ENCODE results near the gene CST8. TPM values are rescaled to one million over a fixed set of nuclear protein-coding genes. Genes with fewer than 3 reads are reported as not detected.

CST8 gene
- total RNA-seq, 2 experiments from 2014 or later, result not detected

DNA sequence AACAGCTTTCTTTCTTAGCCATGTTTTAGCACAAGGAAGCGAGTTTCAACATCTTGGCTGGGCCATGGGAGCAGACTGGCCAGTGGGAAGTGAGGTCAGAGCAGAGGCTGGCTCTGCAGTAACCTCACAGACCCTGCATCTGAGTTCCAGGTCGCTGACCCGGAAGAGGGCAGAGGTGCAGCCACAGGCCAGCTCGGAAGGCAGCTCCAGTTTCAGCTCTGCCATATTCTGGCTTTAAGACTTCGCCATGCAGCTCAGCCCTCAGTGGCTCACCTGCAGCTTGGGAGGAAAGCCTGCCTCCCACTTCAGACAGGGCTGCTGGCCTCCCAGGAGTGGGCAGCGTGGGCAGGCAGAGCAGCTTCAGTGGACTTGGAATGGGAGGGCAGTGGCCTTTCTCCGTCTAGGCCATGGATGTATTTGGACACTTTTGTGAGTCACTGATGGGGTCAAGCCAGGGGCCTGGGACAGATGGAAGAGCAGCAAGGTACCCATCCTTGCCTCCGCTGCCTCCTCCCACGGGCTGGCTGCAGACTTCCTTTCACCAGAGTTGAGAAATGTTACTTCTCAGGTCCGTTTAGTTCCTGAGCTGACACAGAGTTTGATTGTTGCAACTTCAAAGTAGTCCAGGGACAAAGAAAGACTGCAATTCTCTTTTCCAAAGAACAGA is 18.5 kb downstream of the CST8 start:
- intact Hi-C loops (cut with micrococcal nuclease; ENCODE audit: unreplicated experiment), result no loop called here
- Histone ChIP-seq H3K27ac (ENCODE audit: low read depth, low read length, poor library complexity, severe bottlenecking) (no peak overlapping the region), H2AFZ (ENCODE audit: low read length) (no peak overlapping the region), H3K4me3 (ENCODE audit: low read depth, low read length, poor library complexity, severe bottlenecking) (no peak overlapping the region), H3K36me3 (ENCODE audit: insufficient read depth, low read length) (no peaks in the 10 kb centered on the region), H4K20me1 (ENCODE audit: insufficient read depth, low read length) (no peaks in the 10 kb centered on the region), H3K4me2 (ENCODE audit: low read length) (no peak overlapping the region), H3K9me3 (ENCODE audit: low read length) (no peaks in the 10 kb centered on the region), H3K4me1 (ENCODE audit: insufficient read depth, low read length, poor library complexity, severe bottlenecking) (no peaks in the 10 kb centered on the region), H3K9me2 (ENCODE audit: insufficient read depth, low read length) (no peaks in the 10 kb centered on the region), H3K79me2 (ENCODE audit: insufficient read depth, low read depth, low read length) (no peaks in the 10 kb centered on the region)
- BruUV-seq (replicated peaks), result no TSS peak
- CTCF ChIA-PET (ENCODE audit: unreplicated experiment), result no interaction called here
- TF ChIP-seq EZH2phosphoT487 (IDR thresholded peaks at IDR 0.05; ENCODE audit: borderline replicate concordance, low read depth, low read length), result no peak
- TF ChIP-seq, protein P1, sequence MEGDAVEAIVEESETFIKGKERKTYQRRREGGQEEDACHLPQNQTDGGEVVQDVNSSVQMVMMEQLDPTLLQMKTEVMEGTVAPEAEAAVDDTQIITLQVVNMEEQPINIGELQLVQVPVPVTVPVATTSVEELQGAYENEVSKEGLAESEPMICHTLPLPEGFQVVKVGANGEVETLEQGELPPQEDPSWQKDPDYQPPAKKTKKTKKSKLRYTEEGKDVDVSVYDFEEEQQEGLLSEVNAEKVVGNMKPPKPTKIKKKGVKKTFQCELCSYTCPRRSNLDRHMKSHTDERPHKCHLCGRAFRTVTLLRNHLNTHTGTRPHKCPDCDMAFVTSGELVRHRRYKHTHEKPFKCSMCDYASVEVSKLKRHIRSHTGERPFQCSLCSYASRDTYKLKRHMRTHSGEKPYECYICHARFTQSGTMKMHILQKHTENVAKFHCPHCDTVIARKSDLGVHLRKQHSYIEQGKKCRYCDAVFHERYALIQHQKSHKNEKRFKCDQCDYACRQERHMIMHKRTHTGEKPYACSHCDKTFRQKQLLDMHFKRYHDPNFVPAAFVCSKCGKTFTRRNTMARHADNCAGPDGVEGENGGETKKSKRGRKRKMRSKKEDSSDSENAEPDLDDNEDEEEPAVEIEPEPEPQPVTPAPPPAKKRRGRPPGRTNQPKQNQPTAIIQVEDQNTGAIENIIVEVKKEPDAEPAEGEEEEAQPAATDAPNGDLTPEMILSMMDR (conservative IDR thresholded peaks at IDR 0.05; ENCODE audit: low read length), result no peak
- DNase-seq (ENCODE audit: low spot score), result no peak
- POLR2A ChIA-PET, result no interaction called here

DNA sequence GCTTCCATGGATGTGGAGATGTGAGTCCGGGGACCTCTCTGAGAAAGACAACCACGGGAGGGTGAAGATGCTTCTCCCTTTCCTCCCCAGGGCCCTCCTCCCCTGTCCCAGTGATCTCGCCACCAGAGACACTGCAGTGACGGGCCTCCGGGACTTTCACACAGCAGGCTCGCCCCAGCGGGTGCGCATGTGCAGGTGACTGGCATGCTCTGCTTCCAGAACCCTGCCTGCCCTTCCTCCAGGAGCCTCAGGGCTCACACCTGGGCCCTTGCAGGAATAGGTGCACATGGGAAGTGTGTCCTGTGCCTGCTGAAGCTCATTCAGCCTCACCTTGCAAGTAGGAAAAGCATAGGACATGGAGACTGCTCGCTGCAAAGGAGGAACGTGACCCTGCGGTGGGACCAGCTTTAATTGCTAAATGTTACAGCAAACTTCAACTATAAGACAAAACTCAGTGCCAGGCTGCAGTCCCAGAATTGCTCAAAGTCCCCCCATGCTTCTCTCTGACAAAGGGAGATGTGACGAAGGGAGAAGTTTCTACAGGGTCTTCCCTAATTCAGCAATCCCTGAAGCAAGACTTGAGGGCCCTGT is 19.2 kb downstream of the CST8 start:
- Histone ChIP-seq H2AFZ (ENCODE audit: low read length) (no peak overlapping the region), H3K79me2 (ENCODE audit: insufficient read depth, low read depth, low read length) (no peaks in the 10 kb centered on the region), H3K4me1 (ENCODE audit: insufficient read depth, low read length, poor library complexity, severe bottlenecking) (no peaks in the 10 kb centered on the region), H3K4me3 (ENCODE audit: low read depth, low read length, poor library complexity, severe bottlenecking) (no peak overlapping the region), H3K36me3 (ENCODE audit: insufficient read depth, low read length) (no peaks in the 10 kb centered on the region), H3K27ac (ENCODE audit: low read depth, low read length, poor library complexity, severe bottlenecking) (no peak overlapping the region), H4K20me1 (ENCODE audit: insufficient read depth, low read length) (no peaks in the 10 kb centered on the region), H3K4me2 (ENCODE audit: low read length) (no peak overlapping the region), H3K9me2 (ENCODE audit: insufficient read depth, low read length) (no peaks in the 10 kb centered on the region), H3K9me3 (ENCODE audit: low read length) (no peaks in the 10 kb centered on the region)
- TF ChIP-seq, protein P1 (conservative IDR thresholded peaks at IDR 0.05; ENCODE audit: low read length), result no peak
- TF ChIP-seq EZH2phosphoT487 (IDR thresholded peaks at IDR 0.05; ENCODE audit: borderline replicate concordance, low read depth, low read length), result no peak
- intact Hi-C loops (cut with micrococcal nuclease; ENCODE audit: unreplicated experiment), result no loop called here
- ChIA-PET CTCF (ENCODE audit: unreplicated experiment) (no interaction called here), POLR2A (no interaction called here)
- BruUV-seq (replicated peaks), result no TSS peak
- no peak for DNase-seq (ENCODE audit: low spot score)

DNA sequence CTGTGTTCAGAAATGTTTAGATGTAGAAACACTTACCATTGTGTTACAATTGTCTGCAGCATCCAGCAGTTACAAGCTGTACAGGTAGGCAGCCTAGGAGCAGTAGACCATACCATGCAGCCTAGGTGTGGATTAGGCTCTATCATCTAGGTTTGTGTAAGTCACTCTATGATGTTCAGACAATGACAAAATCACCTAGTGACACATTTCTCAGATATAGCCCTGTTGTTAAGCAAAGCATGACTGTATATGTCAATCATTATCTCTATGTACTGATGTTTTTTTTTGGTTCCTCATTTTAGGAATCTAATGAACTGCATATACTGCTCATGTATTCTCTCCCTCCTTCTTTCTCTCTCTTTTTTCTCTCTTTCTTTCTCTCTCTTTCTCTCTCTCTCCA is 22.2 kb downstream of the CST8 start:
- Histone ChIP-seq H3K79me2 (ENCODE audit: insufficient read depth, low read depth, low read length) (no peaks in the 10 kb centered on the region), H4K20me1 (ENCODE audit: insufficient read depth, low read length) (no peaks in the 10 kb centered on the region), H3K4me3 (ENCODE audit: low read depth, low read length, poor library complexity, severe bottlenecking) (no peak overlapping the region), H3K27ac (ENCODE audit: low read depth, low read length, poor library complexity, severe bottlenecking) (no peak overlapping the region), H3K4me2 (ENCODE audit: low read length) (no peak overlapping the region), H3K36me3 (ENCODE audit: insufficient read depth, low read length) (no peaks in the 10 kb centered on the region), H3K4me1 (ENCODE audit: insufficient read depth, low read length, poor library complexity, severe bottlenecking) (no peaks in the 10 kb centered on the region), H3K9me2 (ENCODE audit: insufficient read depth, low read length) (no peaks in the 10 kb centered on the region), H3K9me3 (ENCODE audit: low read length) (no peaks in the 10 kb centered on the region), H2AFZ (ENCODE audit: low read length) (no peak overlapping the region)
- ChIA-PET CTCF (ENCODE audit: unreplicated experiment) (no interaction called here), POLR2A (no interaction called here)
- TF ChIP-seq, protein P1 (conservative IDR thresholded peaks at IDR 0.05; ENCODE audit: low read length), result no peak
- TF ChIP-seq EZH2phosphoT487 (IDR thresholded peaks at IDR 0.05; ENCODE audit: borderline replicate concordance, low read depth, low read length), result no peak
- no TSS peak for BruUV-seq (replicated peaks)
- intact Hi-C loops (cut with micrococcal nuclease; ENCODE audit: unreplicated experiment), result no loop called here
- DNase-seq (ENCODE audit: low spot score), result no peak
